GM12878 (cell line): ENCODE data around the gene MYO19. TPM values are rescaled to one million over a fixed set of nuclear protein-coding genes. Genes with fewer than 3 reads are reported as not detected.

Source experiments
- ATAC-seq: fragments of 200-7000 bp; cut with Tn5 transposase; 3 replicates; pipeline ENCODE4 v1.9.1; 2020; ENCODE audit warnings: mild to moderate bottlenecking, moderate library complexity
- BruUV-seq: library from RNA; stranded (reverse); fragments of 400-500 nt; replicated peaks from 2 replicates; lab custom pipeline; 2021; lab: Mats Ljungman, UMichigan
- CTCF ChIA-PET: fragments of 300-600 bp; sonication (Branson Sonifier 250); formaldehyde crosslinking; extraction: SDS; loops from one replicate; lab custom pipeline; 2021; ENCODE audit warnings: inconsistent platforms; lab: Yijun Ruan, JAX
- POLR2A ChIA-PET: fragments of 350-600 bp; formaldehyde crosslinking; extraction: SDS; loops from one replicate; lab custom pipeline; 2021; ENCODE audit warnings: inconsistent platforms; lab: Charles Lee
- RAD21 ChIA-PET: fragments of 300-600 bp; sonication (Branson Sonifier 250); formaldehyde crosslinking; loops from one replicate; lab custom pipeline; 2023; ENCODE audit warnings: antibody characterized with exemption; ENCODE audit not compliant: unreplicated experiment; lab: Charles Lee
- SMC1A ChIA-PET: fragments of 300-600 bp; sonication (Branson Sonifier 250); formaldehyde crosslinking; loops from one replicate; lab custom pipeline; 2023; ENCODE audit not compliant: unreplicated experiment, uncharacterized antibody; lab: Charles Lee
- DNase-seq: peaks from one replicate; pipeline ENCODE4 v3.0.0-alpha.2; 2011; ENCODE audit warnings: low read depth, low spot score
- FAIRE-seq: peaks from 3 replicates; lab custom pipeline; 2011; peaks lifted over from hg19 to GRCh38; lab: Jason Lieb, UNC
- H2AFZ ChIP-seq: 2 replicates; pipeline ENCODE4 v1.6.0; 2011; ENCODE audit warnings: low read depth, low read length, control low read depth; ENCODE audit not compliant: control insufficient read depth
- H3K27ac ChIP-seq: 2 replicates; pipeline ENCODE4 v1.5.1; 2011; ENCODE audit warnings: control low read depth; ENCODE audit not compliant: control insufficient read depth, insufficient read depth
- H3K27me3 ChIP-seq, 2 experiments: replicated peaks in 1 of 2; 2 replicates each; pipeline versions ENCODE4 v1.6.0 to v1.6.1; 2011; ENCODE audit warnings: low read length in 1 of 2; ENCODE audit not compliant: control insufficient read depth in 2 of 2, insufficient read depth in 2 of 2
- H3K36me3 ChIP-seq, 2 experiments: 2 replicates each; pipeline ENCODE4 v1.5.1; 2011; ENCODE audit warnings: low read length in 1 of 2; ENCODE audit not compliant: control insufficient read depth in 2 of 2, insufficient read depth in 2 of 2
- H3K4me1 ChIP-seq: 2 replicates; pipeline ENCODE4 v1.6.1; 2011; ENCODE audit warnings: mild to moderate bottlenecking, low read length, moderate library complexity, mixed read lengths; ENCODE audit not compliant: control insufficient read depth, insufficient read depth
- H3K4me2 ChIP-seq: 2 replicates; pipeline ENCODE4 v1.6.0; 2011; ENCODE audit warnings: control low read depth; ENCODE audit not compliant: control insufficient read depth, insufficient read depth
- H3K4me3 ChIP-seq: fragments of 200-600 bp; sonication (generic); 2 replicates; pipeline ENCODE4 v1.5.1; 2016
- H3K79me2 ChIP-seq: 2 replicates; pipeline ENCODE4 v1.6.0; 2011; ENCODE audit warnings: low read length; ENCODE audit not compliant: control insufficient read depth, insufficient read depth
- H3K9ac ChIP-seq: 2 replicates; pipeline ENCODE4 v1.8.0; 2011; ENCODE audit warnings: low read length, control low read depth, mixed read lengths; ENCODE audit not compliant: control insufficient read depth, insufficient read depth
- H3K9me3 ChIP-seq: replicated peaks from 3 replicates; pipeline ENCODE4 v1.5.1; 2011; ENCODE audit warnings: mild to moderate bottlenecking, low read length; ENCODE audit not compliant: control insufficient read depth, insufficient read depth
- H4K20me1 ChIP-seq: 2 replicates; pipeline ENCODE4 v1.6.0; 2011; ENCODE audit not compliant: control insufficient read depth, insufficient read depth
- BCL3 ChIP-seq: IDR thresholded peaks from 2 replicates; pipeline ENCODE4 v1.6.1; 2011; ENCODE audit warnings: borderline replicate concordance, low read depth, mild to moderate bottlenecking, moderate library complexity, low read length; ENCODE audit not compliant: insufficient read depth, poor library complexity, severe bottlenecking
- CEBPB ChIP-seq, 2 experiments: fragments of 150-350 bp in 1 of 2; IDR thresholded peaks; 2 replicates each; pipeline ENCODE4 v1.6.1; 2012 to 2014; ENCODE audit warnings: low read depth in 2 of 2, low read length in 2 of 2, borderline replicate concordance in 1 of 2, inconsistent platforms in 1 of 2
- CHD2 ChIP-seq: IDR thresholded peaks from 2 replicates; pipeline ENCODE4 v1.6.1; 2011; ENCODE audit warnings: low read depth, low read length, improper control_type of control experiment, borderline replicate concordance
- DPF2 ChIP-seq: fragments of 450-650 bp; IDR thresholded peaks from 2 replicates; pipeline ENCODE4 v1.6.1; 2017; ENCODE audit warnings: mild to moderate bottlenecking
- FOXK2 ChIP-seq: fragments of 450-650 bp; IDR thresholded peaks from 2 replicates; pipeline ENCODE4 v1.6.1; 2017; ENCODE audit warnings: mild to moderate bottlenecking, moderate library complexity
- GATAD2B ChIP-seq: fragments of 450-650 bp; conservative IDR thresholded peaks from 2 replicates; pipeline ENCODE4 v1.6.1; 2017; ENCODE audit warnings: low read depth, mild to moderate bottlenecking, moderate library complexity
- JUNB ChIP-seq: IDR thresholded peaks from 2 replicates; pipeline ENCODE4 v1.6.1; 2016; ENCODE audit warnings: antibody characterized with exemption, mild to moderate bottlenecking
- NRF1 ChIP-seq: conservative IDR thresholded peaks from 2 replicates; pipeline ENCODE4 v1.6.1; 2011; ENCODE audit warnings: mild to moderate bottlenecking, low read depth, low read length, improper control_type of control experiment
- POLR2AphosphoS5 ChIP-seq: IDR thresholded peaks from 2 replicates; pipeline ENCODE4 v1.6.1; 2011; ENCODE audit warnings: mild to moderate bottlenecking, low read length, inconsistent platforms
- RB1 ChIP-seq: fragments of 450-650 bp; formaldehyde crosslinking; IDR thresholded peaks from 2 replicates; pipeline ENCODE4 v1.6.1; 2017; ENCODE audit warnings: mild to moderate bottlenecking, borderline replicate concordance
- RCOR1 ChIP-seq: conservative IDR thresholded peaks from 2 replicates; pipeline ENCODE4 v1.6.1; 2012; ENCODE audit warnings: low read depth, low read length, improper control_type of control experiment
- SIN3A ChIP-seq: IDR thresholded peaks from 2 replicates; pipeline ENCODE4 v1.6.1; 2012; ENCODE audit warnings: low read depth, low read length, improper control_type of control experiment
- SMAD1 ChIP-seq: fragments of 450-650 bp; IDR thresholded peaks from 2 replicates; pipeline ENCODE4 v1.6.1; 2018; ENCODE audit warnings: mild to moderate bottlenecking, low read depth; ENCODE audit not compliant: partially characterized antibody
- STAT3 ChIP-seq: IDR thresholded peaks from 2 replicates; pipeline ENCODE4 v1.6.1; 2011; ENCODE audit warnings: low read depth, low read length, improper control_type of control experiment
- SUZ12 ChIP-seq: fragments of 200-600 bp; sonication (generic); IDR thresholded peaks from one replicate; pipeline ENCODE4 v1.6.1; 2018; ENCODE audit warnings: antibody characterized with exemption, mild to moderate bottlenecking; ENCODE audit not compliant: unreplicated experiment
- WGBS: methylation state at CpG from one replicate; pipeline ENCODE4 v1.1.6; 2016; ENCODE audit warnings: low lambda C conversion rate; ENCODE audit not compliant: insufficient replicate concordance, insufficient coverage; ENCODE audit errors: missing lambda C conversion rate; 5-methylcytosine and 5-hydroxymethylcytosine counted together
- in situ Hi-C: fragments of 300-500 bp; cut with MboI; formaldehyde crosslinking; loops from 9 replicates; pipeline ENCODE4 v1.14.3; 2018; ENCODE audit warnings: mixed read lengths
- intact Hi-C: fragments of 100-400 bp; cut with micrococcal nuclease; formaldehyde crosslinking; loops from one replicate; pipeline ENCODE4 v1.14.2; 2022; ENCODE audit not compliant: unreplicated experiment
- polyA plus RNA-seq, 11 experiments: library from polyadenylated mRNA; depleted of rRNA in 4 of 11; unstranded in 6 of 11; stranded (reverse) in 5 of 11; fragments of >200 nt; fragmentation: Nextera tagmentation in 4 of 11; fragmentation: Illumina TruSeq in 1 of 11; extraction: Ambion mirVana in 4 of 11; extraction: Trizol in 1 of 11; gene quantifications; 1 replicate in 1 of 11; 2 replicates in 10 of 11; pipeline versions ENCODE4 v1.2.1 to v1.2.3, GENCODE V29; 2011 to 2016; ENCODE audit warnings: inconsistent platforms in 2 of 11, missing spikeins in 2 of 11, low read depth in 1 of 11
- total RNA-seq, 4 experiments: library from RNA; depleted of rRNA in 3 of 4; stranded (reverse); fragments of >200 nt in 3 of 4; fragmentation: Illumina TruSeq in 1 of 4; extraction: Trizol in 1 of 4; gene quantifications; 2 replicates each; pipeline versions ENCODE4 v1.2.1 to v1.2.3, GENCODE V29; 2013 to 2021
- TF ChIP-seq, protein P1 (sequence below): fragments of 150-350 bp; IDR thresholded peaks from 2 replicates; pipeline ENCODE4 v1.6.1; 2014; ENCODE audit warnings: mild to moderate bottlenecking, low read depth, low read length

The MYO19 gene
- total and polyA plus RNA-seq, 10 of the 15 experiments (the other 5 are each of a cell fraction or from before 2014, with no cell fraction given) = 11.4 to 103 (median 67.1) TPM

- CTCF ChIA-PET = interaction anchor here (1.4 kb wide), 1 partner anchor 50 kb away, joined by 3 read pairs; no protein-coding TSS in a partner anchor
These were observed 18.8 kb downstream of the MYO19 start for GRCh38 chr17:36515837-36516236.

More at GRCh38 chr17:36515837-36516236, 18.8 kb downstream of the MYO19 start:
- RAD21 ChIA-PET = no interaction called here
- SMC1A ChIA-PET = no interaction called here
- intact Hi-C loops = no loop called here
- Histone ChIP-seq H3K4me3 (no peak overlapping the region), H3K27ac (no peak overlapping the region), H3K79me2 (no peaks in the 10 kb centered on the region), H2AFZ (no peak overlapping the region), H3K36me3 (peaks cover 11 to 28% of the 10 kb centered on the region in 2 experiments; a peak in 3 of 4 replicates), H3K4me1 (peaks cover 6% of the 10 kb centered on the region; the same call in 1 of the 2 replicates), H3K9ac (no peak overlapping the region), H3K27me3 (no peaks in the 10 kb centered on the region), H3K4me2 (no peak overlapping the region), H3K9me3 (no peaks in the 10 kb centered on the region; the same call in 2 of the 3 replicates), H4K20me1 (no peaks in the 10 kb centered on the region)
- ATAC-seq = no peak
- no peak for DNase-seq
- in situ Hi-C loops = no loop called here
- no peak for TF ChIP-seq SMAD1
- no peak for TF ChIP-seq POLR2AphosphoS5
- no peak for TF ChIP-seq BCL3
- TF ChIP-seq SUZ12 = no peak
- no peak for TF ChIP-seq RCOR1
- no peak for TF ChIP-seq FOXK2
- TF ChIP-seq DPF2 = no peak
- TF ChIP-seq STAT3 = no peak
- no peak for TF ChIP-seq RB1
- TF ChIP-seq, protein P1, sequence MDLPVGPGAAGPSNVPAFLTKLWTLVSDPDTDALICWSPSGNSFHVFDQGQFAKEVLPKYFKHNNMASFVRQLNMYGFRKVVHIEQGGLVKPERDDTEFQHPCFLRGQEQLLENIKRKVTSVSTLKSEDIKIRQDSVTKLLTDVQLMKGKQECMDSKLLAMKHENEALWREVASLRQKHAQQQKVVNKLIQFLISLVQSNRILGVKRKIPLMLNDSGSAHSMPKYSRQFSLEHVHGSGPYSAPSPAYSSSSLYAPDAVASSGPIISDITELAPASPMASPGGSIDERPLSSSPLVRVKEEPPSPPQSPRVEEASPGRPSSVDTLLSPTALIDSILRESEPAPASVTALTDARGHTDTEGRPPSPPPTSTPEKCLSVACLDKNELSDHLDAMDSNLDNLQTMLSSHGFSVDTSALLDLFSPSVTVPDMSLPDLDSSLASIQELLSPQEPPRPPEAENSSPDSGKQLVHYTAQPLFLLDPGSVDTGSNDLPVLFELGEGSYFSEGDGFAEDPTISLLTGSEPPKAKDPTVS = no peak
- TF ChIP-seq SIN3A = no peak
- no peak for TF ChIP-seq CEBPB (IDR thresholded peaks at IDR 0.05; ENCODE audit: borderline replicate concordance in 1 of 2, low read depth in 2 of 2, low read length in 2 of 2)
- TF ChIP-seq NRF1 = no peak
- no peak for TF ChIP-seq GATAD2B
- no peak for TF ChIP-seq CHD2
- TF ChIP-seq JUNB = no peak
- FAIRE-seq = no peak
- WGBS = 82% methylated on average over 4 of the region's 4 CpGs
- POLR2A ChIA-PET = interaction anchor here (0.5 to 0.8 kb wide), 3 partner anchors 11 to 431 kb away, joined by 3 to 4 read pairs (median 3); no protein-coding TSS in a partner anchor
- BruUV-seq = no TSS peak
